ENCODE measurements around the gene RPL37A.

Gene RPL37A

GRCh38 chr2:216498379-216499352 lies at the start of gene RPL37A:
Gene RPL37A (plus strand): TSS chr2:216498844. CDS start chr2:216498875, 31 bp downstream.
- Mint-ChIP-seq H3K9me3 (no peaks in the 10 kb centered on the region), H3K4me3 (peak within 1 kb of the TSS; percentile 99), H3K36me3 (ENCODE audit: low read depth) (peaks cover 44% of the 10 kb centered on the region), H3K4me1 (peaks cover 74% of the 10 kb centered on the region), H3K27ac (peak within 1 kb of the TSS; percentile 100), H3K27me3 (ENCODE audit: low read depth, poor library complexity) (no peaks in the 10 kb centered on the region)
- no peak for TF ChIP-seq CTCF (IDR thresholded peaks at IDR 0.05)
- DNase-seq = peak; percentile 88

- Mint-ChIP-seq H3K27ac (no peak overlapping the region), H3K27me3 (ENCODE audit: low read depth, poor library complexity) (peaks cover 2% of the 10 kb centered on the region), H3K4me3 (no peak overlapping the region), H3K9me3 (peaks cover 33% of the 10 kb centered on the region), H3K4me1 (peaks cover 13% of the 10 kb centered on the region), H3K36me3 (ENCODE audit: low read depth) (peaks cover 100% of the 10 kb centered on the region)
- no peak for TF ChIP-seq CTCF (IDR thresholded peaks at IDR 0.05)
- DNase-seq = no peak
Observed at GRCh38 chr2:216450346-216450745, 48.3 kb upstream of the RPL37A start.

- Mint-ChIP-seq H3K9me3 (peaks cover 38% of the 10 kb centered on the region), H3K36me3 (ENCODE audit: low read depth) (peaks cover 100% of the 10 kb centered on the region), H3K27me3 (ENCODE audit: low read depth, poor library complexity) (peaks cover 2% of the 10 kb centered on the region), H3K4me3 (no peak overlapping the region), H3K4me1 (peaks cover 8% of the 10 kb centered on the region), H3K27ac (no peak overlapping the region)
- DNase-seq = no peak
- no peak for TF ChIP-seq CTCF (IDR thresholded peaks at IDR 0.05)
Observed at GRCh38 chr2:216450784-216451183, 47.9 kb upstream of the RPL37A start.

- H3K4me1 Mint-ChIP-seq = no peaks in the 10 kb centered on the region
- H3K27ac Mint-ChIP-seq = no peak overlapping the region
- peaks cover 53% of the 10 kb centered on the region for H3K9me3 Mint-ChIP-seq
- TF ChIP-seq CTCF (IDR thresholded peaks at IDR 0.05) = no peak
- no peaks in the 10 kb centered on the region for H3K27me3 Mint-ChIP-seq (ENCODE audit: low read depth, poor library complexity)
- DNase-seq = no peak
- peaks cover 90% of the 10 kb centered on the region for H3K36me3 Mint-ChIP-seq (ENCODE audit: low read depth)
- H3K4me3 Mint-ChIP-seq = no peak overlapping the region
Observed at GRCh38 chr2:216453955-216454614, 44.6 kb upstream of the RPL37A start.

GRCh38 chr2:216463148-216463547 lies 35.5 kb upstream of the RPL37A start:
- no peak overlapping the region for H3K4me3 Mint-ChIP-seq
- H3K9me3 Mint-ChIP-seq = peaks cover 15% of the 10 kb centered on the region
- no peaks in the 10 kb centered on the region for H3K27me3 Mint-ChIP-seq (ENCODE audit: low read depth, poor library complexity)
- H3K4me1 Mint-ChIP-seq = peaks cover 38% of the 10 kb centered on the region
- TF ChIP-seq CTCF (IDR thresholded peaks at IDR 0.05) = no peak
- peak overlapping the region; percentile 45 for H3K27ac Mint-ChIP-seq
- H3K36me3 Mint-ChIP-seq (ENCODE audit: low read depth) = peaks cover 50% of the 10 kb centered on the region
- DNase-seq = no peak
